Astrocyte of the cerebellum (primary cell): ENCODE measurements around the gene ADGB.

Source experiments
- DNase-seq: peaks from one replicate; pipeline ENCODE4 v3.0.0-alpha.2; 2011; ENCODE audit warnings: low read depth
- H3K4me3 ChIP-seq: 2 replicates; pipeline ENCODE4 v1.5.1; 2011; ENCODE audit warnings: mild to moderate bottlenecking, low read depth, low read length, moderate library complexity
- CTCF ChIP-seq: IDR thresholded peaks from 2 replicates; pipeline ENCODE4 v1.5.1; 2012; ENCODE audit warnings: low read length, low read depth, moderate library complexity, mild to moderate bottlenecking; ENCODE audit errors: missing control alignments
- in situ Hi-C: cut with HindIII; loops from 2 replicates; pipeline ENCODE4 v1.10.0; 2017; ENCODE audit warnings: low sequenced_read_pairs

ADGB gene

GRCh38 chr6:146819596-146820320, 221.0 kb downstream of the ADGB start:
- no peak overlapping the region for H3K4me3 ChIP-seq
- peak; percentile 1 for DNase-seq
- in situ Hi-C loops = no loop called here
- TF ChIP-seq CTCF = no peak

GRCh38 chr6:146827216-146827928, 228.6 kb downstream of the ADGB start:
- DNase-seq = no peak
- no peak for TF ChIP-seq CTCF
- no peak overlapping the region for H3K4me3 ChIP-seq
- in situ Hi-C loops = no loop called here

GRCh38 chr6:146829792-146830565, 231.2 kb downstream of the ADGB start:
- in situ Hi-C loops = no loop called here
- H3K4me3 ChIP-seq = no peak overlapping the region
- no peak for DNase-seq
- TF ChIP-seq CTCF = no peak

GRCh38 chr6:146833157-146833556, 234.4 kb downstream of the ADGB start:
- TF ChIP-seq CTCF = no peak
- no peak for DNase-seq
- in situ Hi-C loops = no loop called here
- no peak overlapping the region for H3K4me3 ChIP-seq

GRCh38 chr6:146840216-146840615, 241.4 kb downstream of the ADGB start:
- DNase-seq = no peak
- in situ Hi-C loops = no loop called here
- no peak overlapping the region for H3K4me3 ChIP-seq
- TF ChIP-seq CTCF = no peak

GRCh38 chr6:146840641-146841040, 241.9 kb downstream of the ADGB start:
- H3K4me3 ChIP-seq = no peak overlapping the region
- in situ Hi-C loops = no loop called here
- TF ChIP-seq CTCF = no peak
- DNase-seq = no peak
